GM19238 (cell line): ENCODE results near the gene DYNC1I1.

Experiments used
- DNase-seq: peaks from one replicate; pipeline ENCODE4 v3.0.0; 2011; ENCODE audit warnings: low spot score; ENCODE audit not compliant: insufficient read length

DYNC1I1 gene

GRCh38 chr7:96075510-96076349 is 303.4 kb downstream of the DYNC1I1 start:
- DNase-seq, result peak; percentile 46

GRCh38 chr7:96076350-96076707 is 304.0 kb downstream of the DYNC1I1 start:
- no peak for DNase-seq

DNA sequence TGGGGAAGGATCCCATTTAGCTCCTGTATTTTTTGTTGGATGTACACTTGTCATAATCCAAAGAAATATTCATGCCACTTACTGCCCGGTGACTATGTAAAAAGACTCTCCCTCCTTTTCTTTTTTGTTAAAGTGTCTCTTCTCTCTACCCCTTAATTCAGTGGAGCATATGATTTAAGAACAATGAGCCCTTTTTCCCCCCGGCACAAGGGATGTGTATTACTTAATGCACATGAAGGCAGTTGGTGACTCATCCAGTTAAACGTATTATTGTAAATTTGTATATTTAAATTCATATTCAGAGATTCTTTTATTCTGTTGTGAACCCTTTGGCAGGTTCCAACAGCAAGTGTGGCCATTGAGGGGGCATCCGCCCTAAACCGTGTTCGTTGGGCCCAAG is 307.7 kb downstream of the DYNC1I1 start:
- DNase-seq, result no peak

GRCh38 chr7:96084881-96085553 is 312.7 kb downstream of the DYNC1I1 start:
- no peak for DNase-seq

GRCh38 chr7:96085953-96086352 is 313.6 kb downstream of the DYNC1I1 start:
- DNase-seq, result no peak

- DNase-seq, result no peak
These were observed 316.2 kb downstream of the DYNC1I1 start for GRCh38 chr7:96088579-96088978.

DNA sequence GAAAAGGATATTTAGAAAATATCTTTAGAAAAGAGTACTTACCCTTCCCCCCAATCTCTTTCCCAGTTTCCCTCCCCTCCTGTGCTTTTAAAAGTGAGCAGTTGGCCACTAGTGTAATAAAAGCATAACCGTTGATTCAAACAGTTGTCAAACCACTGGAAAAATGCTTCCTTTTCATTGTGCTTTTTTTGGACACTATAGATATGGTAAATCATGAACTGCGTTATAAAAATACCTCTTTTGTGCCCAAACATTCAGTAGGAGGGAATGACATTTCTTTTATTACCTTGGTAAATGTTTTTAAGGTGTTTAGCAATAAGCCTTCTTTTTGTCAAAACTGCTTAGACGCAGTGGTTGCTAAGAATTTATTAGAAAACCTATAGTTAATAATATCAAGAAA is 317.2 kb downstream of the DYNC1I1 start:
- DNase-seq, result no peak

DNA sequence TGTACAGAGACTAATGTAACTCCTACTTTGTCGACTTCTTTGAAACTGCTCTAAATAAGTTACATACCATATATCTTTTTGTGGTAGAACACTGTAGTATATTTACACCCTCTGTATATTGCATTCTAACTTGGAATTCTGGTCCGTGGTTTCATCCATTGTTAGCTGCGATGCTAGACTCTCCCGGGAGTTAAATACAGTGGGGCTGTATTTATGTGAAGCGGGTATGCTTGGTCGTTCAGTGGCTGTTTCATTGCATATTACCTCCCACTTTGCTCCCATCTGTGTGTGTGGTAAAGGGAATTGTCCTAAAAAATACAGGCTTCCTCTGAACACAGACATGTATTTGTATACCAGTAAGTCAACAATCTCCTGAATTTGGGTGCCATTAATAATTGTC is 318.4 kb downstream of the DYNC1I1 start:
- no peak for DNase-seq

GRCh38 chr7:96093435-96093834 is 321.1 kb downstream of the DYNC1I1 start:
- DNase-seq, result no peak

DNA sequence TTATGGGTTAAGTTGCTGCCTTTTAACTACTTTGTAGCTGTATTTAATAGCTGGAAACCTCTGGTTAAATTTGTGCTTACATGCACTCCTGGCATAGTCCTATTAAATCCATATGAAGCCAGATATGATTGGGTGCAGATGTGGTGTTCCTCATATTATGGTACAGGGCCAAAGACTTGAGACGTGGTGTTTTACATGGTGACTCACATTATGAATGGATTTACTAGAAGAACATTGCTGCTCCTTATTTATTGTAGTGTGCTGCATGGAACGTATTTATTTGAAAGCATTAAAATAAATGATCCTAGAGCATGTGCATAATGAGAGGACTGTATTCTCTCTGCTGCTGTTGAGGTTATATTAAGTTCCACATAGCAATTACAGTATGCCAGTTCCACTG is 325.5 kb downstream of the DYNC1I1 start:
- DNase-seq, result no peak

DNA sequence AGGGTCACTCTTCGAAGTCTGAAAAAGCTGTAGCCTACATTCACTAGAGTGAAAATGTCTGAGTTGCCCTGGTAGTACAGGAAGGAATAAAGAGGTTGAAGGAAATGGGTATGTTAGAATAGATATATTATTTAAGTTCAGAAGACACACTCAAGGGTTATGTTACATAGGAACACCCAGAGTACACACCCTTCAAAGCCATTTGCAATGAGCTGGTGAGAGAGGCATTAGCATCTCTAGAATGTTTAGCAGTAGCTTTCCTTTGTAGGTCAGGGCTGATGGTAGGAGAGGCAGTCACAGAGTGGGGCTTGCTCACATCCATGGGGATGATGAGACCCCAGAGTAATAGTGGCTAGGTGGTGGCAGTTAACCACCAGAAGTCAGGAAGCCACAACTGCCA is 328.4 kb downstream of the DYNC1I1 start:
- no peak for DNase-seq

DNA sequence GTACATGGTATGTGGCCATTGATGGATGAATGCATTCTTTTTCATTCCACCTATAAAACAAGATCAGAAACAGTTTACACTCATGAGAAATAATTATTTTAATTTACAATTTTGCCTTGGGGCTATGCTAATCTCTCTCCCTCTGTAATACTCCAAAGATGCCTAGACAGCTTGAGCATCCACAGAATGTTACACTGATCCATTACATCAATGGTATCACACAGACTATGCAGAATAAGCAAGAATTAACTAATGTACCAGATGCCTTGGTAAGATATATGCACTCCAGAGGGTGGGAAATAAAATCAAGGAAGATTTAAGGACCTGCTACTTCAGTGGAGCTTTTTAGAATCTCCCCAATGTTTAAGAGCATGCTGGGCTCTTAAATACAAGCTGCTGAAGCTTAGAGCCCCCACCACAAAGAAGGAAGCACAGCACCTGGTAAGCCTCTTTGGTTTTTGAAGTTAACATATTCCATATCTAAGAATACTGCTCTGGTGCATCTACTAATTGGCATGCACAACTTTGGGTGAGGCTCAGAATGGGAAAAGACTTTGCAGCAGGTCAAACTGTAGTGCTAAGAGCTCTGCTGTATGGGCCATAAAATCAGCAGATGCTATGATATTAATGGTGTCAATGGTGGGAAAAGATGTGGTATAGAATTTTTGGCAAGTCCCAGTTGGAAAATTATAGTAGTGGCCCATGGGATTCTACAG is 329.9 kb downstream of the DYNC1I1 start:
- no peak for DNase-seq

DNA sequence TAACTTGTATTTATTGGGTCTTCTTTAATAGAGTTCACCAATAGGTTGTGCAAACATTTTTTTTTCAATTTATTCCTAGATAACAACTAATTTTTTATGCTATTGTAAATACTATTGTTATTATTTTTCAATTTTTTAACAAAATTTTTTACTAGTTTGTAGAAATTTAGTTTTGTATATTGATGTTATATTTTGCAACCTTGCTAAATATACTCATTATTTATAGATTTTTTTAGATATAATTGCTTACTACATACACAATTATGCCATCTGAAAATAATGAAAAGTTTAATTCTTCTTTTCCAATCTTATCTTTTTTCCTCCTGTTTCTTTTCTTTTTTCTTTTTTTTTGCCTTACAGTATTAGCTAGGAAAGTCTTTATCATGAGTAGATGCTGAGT is 332.6 kb downstream of the DYNC1I1 start:
- no peak for DNase-seq

GRCh38 chr7:96111405-96111804 is 339.1 kb downstream of the DYNC1I1 start:
- DNase-seq, result no peak

DNA sequence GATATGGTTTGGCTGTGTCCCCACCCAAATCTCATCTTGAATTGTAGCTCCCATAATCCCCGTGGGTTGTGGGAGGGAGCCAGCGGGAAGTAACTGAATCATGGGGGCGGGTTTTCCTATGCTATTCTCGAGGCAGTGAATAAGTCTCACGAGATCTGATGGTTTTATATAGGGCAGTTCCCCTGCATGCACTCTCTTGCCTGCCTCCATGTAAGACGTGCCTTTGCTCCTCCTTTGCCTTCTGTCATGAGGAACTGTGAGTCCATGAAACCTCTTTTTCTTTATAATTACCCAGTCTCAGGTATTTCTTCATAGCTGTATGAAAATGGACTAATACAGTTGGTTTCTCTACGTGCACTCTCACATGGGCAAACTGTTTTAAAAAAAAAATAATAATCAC is 341.8 kb downstream of the DYNC1I1 start:
- DNase-seq, result no peak

DNA sequence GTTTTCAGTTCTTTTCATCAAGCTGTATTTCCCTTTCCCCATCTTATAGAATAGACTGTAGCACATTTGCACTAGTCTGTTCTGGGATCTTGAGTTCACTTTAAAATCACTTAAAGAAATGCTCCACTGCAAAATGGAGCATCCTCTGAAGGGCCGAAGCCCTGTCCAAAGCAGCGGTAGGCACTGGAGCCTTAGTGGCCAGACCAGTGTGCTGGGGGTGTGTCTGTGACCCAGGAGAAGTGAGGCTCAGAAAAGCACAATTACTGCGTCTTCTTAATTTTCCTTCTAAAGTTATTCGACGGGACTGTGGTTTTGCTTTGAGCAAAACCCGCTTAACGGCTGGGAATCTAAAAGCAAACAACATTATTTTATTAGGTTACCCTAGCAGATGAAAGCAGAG is 343.8 kb downstream of the DYNC1I1 start:
- no peak for DNase-seq

DNA sequence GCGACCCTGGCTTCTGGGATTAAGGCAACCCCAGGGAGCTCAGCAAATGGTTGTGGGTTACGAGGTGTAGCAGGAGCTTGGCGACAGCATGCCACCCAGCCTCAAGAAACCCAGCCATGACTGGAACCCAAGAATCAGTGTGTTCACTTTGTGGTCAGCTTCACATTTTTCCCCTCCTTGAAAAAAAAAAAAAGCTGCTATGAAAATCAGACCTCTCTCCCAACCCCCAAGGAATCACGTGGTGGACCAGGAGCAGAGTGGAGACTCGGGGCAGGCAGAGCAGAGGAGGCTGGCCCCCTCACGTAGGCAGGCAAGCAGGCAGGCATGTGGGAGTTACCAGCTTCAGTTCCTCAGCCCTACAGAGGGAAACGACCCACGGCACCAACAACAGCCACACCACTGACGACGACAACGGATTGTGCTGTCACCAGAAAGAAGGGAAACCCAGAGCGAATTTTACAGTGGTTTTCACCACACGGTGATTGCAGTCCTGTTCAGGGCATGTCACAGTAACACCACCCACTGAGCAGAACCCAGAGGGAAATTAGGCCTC is 346.2 kb downstream of the DYNC1I1 start:
- no peak for DNase-seq

DNA sequence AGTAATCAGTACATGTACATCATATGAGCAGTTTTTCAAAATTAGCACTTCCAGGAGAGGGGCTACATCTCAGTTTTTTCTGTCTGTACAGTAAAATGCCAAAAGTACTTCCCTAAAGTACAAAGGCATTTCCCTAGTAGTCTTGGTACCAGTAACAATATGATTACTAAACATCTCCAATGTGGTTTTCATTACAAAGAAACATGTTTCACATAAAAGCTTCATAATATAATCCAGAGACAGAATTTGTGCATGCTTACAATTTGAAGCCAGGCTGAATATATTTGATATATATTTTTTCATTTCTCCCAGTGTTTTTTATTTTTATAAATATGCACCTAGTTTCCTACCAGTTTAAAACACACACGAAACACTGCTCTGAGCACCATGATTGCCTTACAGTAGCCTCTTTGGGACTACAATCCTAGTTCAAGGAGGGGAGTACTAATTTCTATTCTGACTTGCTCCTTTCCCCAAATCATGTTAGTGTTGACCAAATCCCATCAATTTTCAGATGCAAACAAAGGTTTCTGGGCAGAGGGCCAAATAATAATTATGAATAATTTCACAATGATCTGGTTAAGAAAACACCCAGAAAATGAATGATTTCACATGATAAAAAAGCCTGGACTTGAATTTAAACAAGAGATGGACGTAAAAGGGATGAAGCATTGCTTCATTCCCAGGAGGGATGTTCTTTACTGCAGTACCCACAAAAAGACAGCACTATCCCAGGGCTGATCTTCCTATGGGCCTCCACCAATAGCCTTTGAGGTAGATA is 348.3 kb downstream of the DYNC1I1 start:
- no peak for DNase-seq

DNA sequence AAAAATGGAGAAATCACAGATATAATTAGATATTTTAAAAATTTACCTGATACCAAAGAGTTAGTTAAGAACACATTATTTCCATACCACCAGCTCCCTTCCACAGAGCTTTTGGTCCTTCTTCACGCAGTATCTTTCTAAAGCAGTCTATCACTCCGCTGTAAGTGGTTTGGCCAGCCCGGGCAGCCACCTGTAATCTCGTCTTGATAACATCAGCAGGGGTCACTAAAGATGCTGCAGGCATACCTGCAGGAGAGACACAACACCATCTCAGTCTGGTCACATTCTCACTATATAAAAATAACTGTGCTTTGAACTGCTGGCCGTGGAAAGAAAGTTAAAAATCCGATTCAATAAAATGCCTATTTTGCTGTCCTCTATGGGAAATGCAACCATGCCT is 349.4 kb downstream of the DYNC1I1 start:
- DNase-seq, result no peak

- no peak for DNase-seq
These were observed 350.4 kb downstream of the DYNC1I1 start for GRCh38 chr7:96122746-96123145.

- no peak for DNase-seq
These were observed 354.0 kb downstream of the DYNC1I1 start for GRCh38 chr7:96126382-96126781.
